ENCODE results near the gene SIDT2.

Gene SIDT2

GRCh38 chr11:117144477-117145392, 33.8 kb upstream of the SIDT2 start:
- H4K20me1 ChIP-seq (ENCODE audit: insufficient read depth, low read length) = peaks cover 17% of the 10 kb centered on the region
- peaks cover 12% of the 10 kb centered on the region for H3F3A ChIP-seq (ENCODE audit: insufficient read depth, low read length)
- H3K36me3 ChIP-seq (replicated peaks; ENCODE audit: insufficient read depth, low read length) = 0 out of 2 replicates have a peak, but pooled peaks cover 2% of the 10 kb centered on the region
- no peaks in the 10 kb centered on the region for H3K9me2 ChIP-seq (replicated peaks; ENCODE audit: insufficient read depth, low read length)
- H2AFZ ChIP-seq (ENCODE audit: low read length) = peak overlapping the region; percentile 79; the same call in 1 of the 2 replicates
- H3K4me1 ChIP-seq (ENCODE audit: low read length) = 0 out of 2 replicates have a peak, but pooled peaks cover 3% of the 10 kb centered on the region
- H3K9me3 ChIP-seq (replicated peaks; ENCODE audit: insufficient read depth, low read length) = no peaks in the 10 kb centered on the region
- peak overlapping the region; percentile 69 for H3K9ac ChIP-seq (ENCODE audit: low read length)
- H3K27me3 ChIP-seq (replicated peaks; ENCODE audit: insufficient read depth, low read length) = no peaks in the 10 kb centered on the region
- H3K79me2 ChIP-seq (ENCODE audit: low read length) = peaks cover 57% of the 10 kb centered on the region
- H3K4me3 ChIP-seq (ENCODE audit: low read length) = peak overlapping the region; percentile 75
- no peak for TF ChIP-seq CTCF (IDR thresholded peaks at IDR 0.05; ENCODE audit: low read length)
- peak; percentile 47 for DNase-seq
- H3K4me2 ChIP-seq (ENCODE audit: low read depth, low read length) = peak overlapping the region; percentile 81
- peak overlapping the region; percentile 52; the same call in 1 of the 2 replicates for H3K27ac ChIP-seq (ENCODE audit: low read length)

GRCh38 chr11:117145393-117145761, 33.2 kb upstream of the SIDT2 start:
- H3K27ac ChIP-seq (ENCODE audit: low read length) = peak overlapping the region; percentile 52; the same call in 1 of the 2 replicates
- no peaks in the 10 kb centered on the region for H3K9me2 ChIP-seq (replicated peaks; ENCODE audit: insufficient read depth, low read length)
- no peaks in the 10 kb centered on the region for H3K27me3 ChIP-seq (replicated peaks; ENCODE audit: insufficient read depth, low read length)
- H3K4me1 ChIP-seq (ENCODE audit: low read length) = 0 out of 2 replicates have a peak, but pooled peaks cover 3% of the 10 kb centered on the region
- peaks cover 17% of the 10 kb centered on the region for H4K20me1 ChIP-seq (ENCODE audit: insufficient read depth, low read length)
- H3K9me3 ChIP-seq (replicated peaks; ENCODE audit: insufficient read depth, low read length) = no peaks in the 10 kb centered on the region
- H3F3A ChIP-seq (ENCODE audit: insufficient read depth, low read length) = peaks cover 12% of the 10 kb centered on the region
- no peak overlapping the region for H2AFZ ChIP-seq (ENCODE audit: low read length)
- peak overlapping the region; percentile 69 for H3K9ac ChIP-seq (ENCODE audit: low read length)
- H3K4me2 ChIP-seq (ENCODE audit: low read depth, low read length) = peak overlapping the region; percentile 81
- TF ChIP-seq CTCF (IDR thresholded peaks at IDR 0.05; ENCODE audit: low read length) (peak; percentile 28), EZH2 (optimal IDR thresholded peaks at IDR 0.05; ENCODE audit: low read depth, low read length) (no peak)
- H3K36me3 ChIP-seq (replicated peaks; ENCODE audit: insufficient read depth, low read length) = 0 out of 2 replicates have a peak, but pooled peaks cover 2% of the 10 kb centered on the region
- H3K79me2 ChIP-seq (ENCODE audit: low read length) = peaks cover 63% of the 10 kb centered on the region
- peak overlapping the region; percentile 75 for H3K4me3 ChIP-seq (ENCODE audit: low read length)
- peak; percentile 20 for DNase-seq

- no peaks in the 10 kb centered on the region for H3K9me2 ChIP-seq (replicated peaks; ENCODE audit: insufficient read depth, low read length)
- H3K27me3 ChIP-seq (replicated peaks; ENCODE audit: insufficient read depth, low read length) = no peaks in the 10 kb centered on the region
- TF ChIP-seq CTCF (IDR thresholded peaks at IDR 0.05; ENCODE audit: low read length) = no peak
- TF ChIP-seq EZH2 (optimal IDR thresholded peaks at IDR 0.05; ENCODE audit: low read depth, low read length) = no peak
- TF ChIP-seq EZH2phosphoT487 (IDR thresholded peaks at IDR 0.05; ENCODE audit: low read length) = no peak
- DNase-seq = no peak
- 0 out of 2 replicates have a peak, but pooled peaks cover 2% of the 10 kb centered on the region for H3K36me3 ChIP-seq (replicated peaks; ENCODE audit: insufficient read depth, low read length)
- H3K4me3 ChIP-seq (ENCODE audit: low read length) = no peak overlapping the region
- peaks cover 12% of the 10 kb centered on the region for H3F3A ChIP-seq (ENCODE audit: insufficient read depth, low read length)
- no peak overlapping the region for H3K9ac ChIP-seq (ENCODE audit: low read length)
- no peak overlapping the region for H3K27ac ChIP-seq (ENCODE audit: low read length)
- peaks cover 73% of the 10 kb centered on the region for H3K79me2 ChIP-seq (ENCODE audit: low read length)
- H3K4me1 ChIP-seq (ENCODE audit: low read length) = 0 out of 2 replicates have a peak, but pooled peaks cover 3% of the 10 kb centered on the region
- no peak overlapping the region for H3K4me2 ChIP-seq (ENCODE audit: low read depth, low read length)
- H3K9me3 ChIP-seq (replicated peaks; ENCODE audit: insufficient read depth, low read length) = no peaks in the 10 kb centered on the region
- no peak overlapping the region for H2AFZ ChIP-seq (ENCODE audit: low read length)
- H4K20me1 ChIP-seq (ENCODE audit: insufficient read depth, low read length) = peaks cover 17% of the 10 kb centered on the region
Measured at GRCh38 chr11:117146521-117146920, 32.0 kb upstream of the SIDT2 start.

Data from MM.1S (cell line).